HepG2 (cell line): ENCODE results near the gene AGAP1.

ENCODE experiments used
- IRF2 ChIP-seq: IDR thresholded peaks from 2 replicates; pipeline ENCODE4 v1.6.1; 2018; ENCODE audit warnings: missing genetic modification reagents, missing compliant biosample characterization
- KDM5B ChIP-seq: sonication (generic); formaldehyde crosslinking; IDR thresholded peaks from 2 replicates; pipeline ENCODE4 v1.4.0; 2020; ENCODE audit warnings: missing genetic modification reagents, mild to moderate bottlenecking, borderline replicate concordance
- LCORL ChIP-seq, 2 experiments: fragments of 450-650 bp in 1 of 2; sonication (generic) in 1 of 2; formaldehyde crosslinking in 1 of 2; IDR thresholded peaks; 2 replicates each; pipeline versions ENCODE4 v1.5.0 to v1.6.1; 2017 to 2020; ENCODE audit warnings: antibody characterized with exemption in 1 of 2, missing genetic modification reagents in 1 of 2
- RARA ChIP-seq: IDR thresholded peaks from 2 replicates; pipeline ENCODE4 v1.6.1; 2016; ENCODE audit warnings: missing genetic modification reagents, missing compliant biosample characterization
- ZBED4 ChIP-seq: sonication (generic); formaldehyde crosslinking; IDR thresholded peaks from 2 replicates; pipeline ENCODE4 v1.4.0; 2020; ENCODE audit warnings: missing genetic modification reagents, borderline replicate concordance
- ZBTB1 ChIP-seq: sonication (generic); formaldehyde crosslinking; IDR thresholded peaks from 2 replicates; pipeline ENCODE4 v1.4.0; 2020; ENCODE audit warnings: missing genetic modification reagents, borderline replicate concordance
- ZFP62 ChIP-seq: sonication (generic); formaldehyde crosslinking; IDR thresholded peaks from 2 replicates; pipeline ENCODE4 v1.4.0; 2020; ENCODE audit warnings: missing genetic modification reagents
- ZHX2 ChIP-seq, 2 experiments: sonication (generic) in 1 of 2; formaldehyde crosslinking in 1 of 2; IDR thresholded peaks; 2 replicates each; pipeline versions ENCODE4 v1.6.1 to v1.9.0; 2014 to 2022; ENCODE audit warnings: antibody characterized with exemption in 1 of 2, borderline replicate concordance in 1 of 2, inconsistent platforms in 1 of 2, low read depth in 1 of 2, missing genetic modification reagents in 1 of 2
- ZMYM4 ChIP-seq: sonication (generic); formaldehyde crosslinking; IDR thresholded peaks from 2 replicates; pipeline ENCODE4 v1.8.1; 2023; ENCODE audit warnings: mild to moderate bottlenecking, missing genetic modification reagents
- ZNF121 ChIP-seq: sonication (generic); formaldehyde crosslinking; IDR thresholded peaks from 2 replicates; pipeline ENCODE4 v1.5.0; 2020; ENCODE audit warnings: mild to moderate bottlenecking, missing genetic modification reagents
- ZNF496 ChIP-seq: sonication (generic); formaldehyde crosslinking; IDR thresholded peaks from 2 replicates; pipeline ENCODE4 v1.8.1; 2023; ENCODE audit warnings: mild to moderate bottlenecking, moderate library complexity, missing genetic modification reagents; ENCODE audit not compliant: insufficient replicate concordance
- TF ChIP-seq, protein P1 (sequence below): IDR thresholded peaks from 2 replicates; pipeline ENCODE4 v1.6.1; 2016; ENCODE audit warnings: missing compliant biosample characterization, missing genetic modification reagents, borderline replicate concordance
- TF ChIP-seq, protein P2 (sequence below): sonication (generic); formaldehyde crosslinking; IDR thresholded peaks from 2 replicates; pipeline ENCODE4 v1.9.0; 2021; ENCODE audit warnings: missing genetic modification reagents, mild to moderate bottlenecking, borderline replicate concordance

DNA sequence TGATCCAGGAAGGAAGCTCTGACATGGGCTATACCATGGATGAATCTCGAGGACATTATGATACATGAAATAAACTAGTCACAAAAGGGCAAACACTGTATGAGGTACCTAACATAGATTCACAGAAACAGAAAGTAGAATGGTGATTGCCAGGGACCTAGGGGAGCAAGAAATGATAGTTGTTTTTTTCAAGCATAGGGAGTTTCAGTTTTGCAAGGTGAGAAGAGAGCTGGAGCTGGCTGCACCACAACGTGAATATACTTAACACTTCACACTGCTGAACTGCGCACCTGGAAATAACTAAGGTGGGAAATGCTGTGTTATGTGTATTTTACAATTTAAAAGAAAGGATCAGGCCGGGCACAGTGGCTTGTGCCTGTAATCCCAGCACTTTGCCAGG is 13.2 kb upstream of the AGAP1 start:
- TF ChIP-seq ZBTB1 (CRISPR knock-in tag) = no peak
- TF ChIP-seq ZMYM4 = no peak
- TF ChIP-seq ZFP62 = no peak
- no peak for TF ChIP-seq KDM5B
- TF ChIP-seq, protein P1, sequence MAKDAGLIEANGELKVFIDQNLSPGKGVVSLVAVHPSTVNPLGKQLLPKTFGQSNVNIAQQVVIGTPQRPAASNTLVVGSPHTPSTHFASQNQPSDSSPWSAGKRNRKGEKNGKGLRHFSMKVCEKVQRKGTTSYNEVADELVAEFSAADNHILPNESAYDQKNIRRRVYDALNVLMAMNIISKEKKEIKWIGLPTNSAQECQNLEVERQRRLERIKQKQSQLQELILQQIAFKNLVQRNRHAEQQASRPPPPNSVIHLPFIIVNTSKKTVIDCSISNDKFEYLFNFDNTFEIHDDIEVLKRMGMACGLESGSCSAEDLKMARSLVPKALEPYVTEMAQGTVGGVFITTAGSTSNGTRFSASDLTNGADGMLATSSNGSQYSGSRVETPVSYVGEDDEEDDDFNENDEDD (CRISPR knock-in tag) = no peak
- no peak for TF ChIP-seq LCORL (IDR thresholded peaks at IDR 0.05)
- TF ChIP-seq LCORL (CRISPR knock-in tag; IDR thresholded peaks at IDR 0.05) = no peak
- TF ChIP-seq, protein P2, sequence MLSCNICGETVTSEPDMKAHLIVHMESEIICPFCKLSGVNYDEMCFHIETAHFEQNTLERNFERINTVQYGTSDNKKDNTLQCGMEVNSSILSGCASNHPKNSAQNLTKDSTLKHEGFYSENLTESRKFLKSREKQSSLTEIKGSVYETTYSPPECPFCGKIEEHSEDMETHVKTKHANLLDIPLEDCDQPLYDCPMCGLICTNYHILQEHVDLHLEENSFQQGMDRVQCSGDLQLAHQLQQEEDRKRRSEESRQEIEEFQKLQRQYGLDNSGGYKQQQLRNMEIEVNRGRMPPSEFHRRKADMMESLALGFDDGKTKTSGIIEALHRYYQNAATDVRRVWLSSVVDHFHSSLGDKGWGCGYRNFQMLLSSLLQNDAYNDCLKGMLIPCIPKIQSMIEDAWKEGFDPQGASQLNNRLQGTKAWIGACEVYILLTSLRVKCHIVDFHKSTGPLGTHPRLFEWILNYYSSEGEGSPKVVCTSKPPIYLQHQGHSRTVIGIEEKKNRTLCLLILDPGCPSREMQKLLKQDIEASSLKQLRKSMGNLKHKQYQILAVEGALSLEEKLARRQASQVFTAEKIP (CRISPR knock-in tag) = no peak
- no peak for TF ChIP-seq ZBED4 (CRISPR knock-in tag)
- no peak for TF ChIP-seq ZNF496
- TF ChIP-seq RARA = no peak
- TF ChIP-seq ZNF121 (CRISPR knock-in tag) = no peak
- TF ChIP-seq IRF2 (CRISPR knock-in tag) = no peak
- no peak for TF ChIP-seq ZHX2 (IDR thresholded peaks at IDR 0.05; ENCODE audit: low read depth)
- TF ChIP-seq ZHX2 (CRISPR knock-in tag; IDR thresholded peaks at IDR 0.05; ENCODE audit: borderline replicate concordance) = no peak
